GM21390 (cell line): ENCODE results near the gene ZNF785.
A peak's percentile ranks its signal among the peaks of the same experiment; 100 is the strongest.
"Not testable (repeated sequence)": the region's sequence is repeated elsewhere in the genome, so short reads cannot be mapped to it uniquely, and the experiment has no call there.

ENCODE experiments used
- ATAC-seq: cut with Tn5 transposase; IDR thresholded peaks from one replicate; pipeline ENCODE4 v1.9.1; 2021; ENCODE audit not compliant: unreplicated experiment

The ZNF785 gene

GRCh38 chr16:30585400-30586191 lies at the start of gene ZNF785:
ZNF785 (minus strand) TSS chr16:30585697; CDS start chr16:30585611, 86 bp downstream.
- peak; percentile 84 for ATAC-seq

GRCh38 chr16:30633526-30633925 lies 48.0 kb upstream of the ZNF785 start:
- ATAC-seq: no peak

- not testable (repeated sequence) for ATAC-seq
These were observed 47.0 kb upstream of the ZNF785 start for GRCh38 chr16:30632454-30632853.

GRCh38 chr16:30628628-30629540 lies 43.4 kb upstream of the ZNF785 start:
- ATAC-seq: no peak

- no peak for ATAC-seq
These were observed 40.7 kb upstream of the ZNF785 start for GRCh38 chr16:30626236-30626635.

- no peak for ATAC-seq
These were observed 38.2 kb upstream of the ZNF785 start for GRCh38 chr16:30623536-30624283.

GRCh38 chr16:30622455-30623032 lies 37.0 kb upstream of the ZNF785 start:
- ATAC-seq: no peak

GRCh38 chr16:30621765-30622164 lies 36.3 kb upstream of the ZNF785 start:
- ATAC-seq: no peak

GRCh38 chr16:30620169-30620568 lies 34.7 kb upstream of the ZNF785 start:
- no peak for ATAC-seq

GRCh38 chr16:30619638-30620037 lies 34.1 kb upstream of the ZNF785 start:
- ATAC-seq: no peak

GRCh38 chr16:30619202-30619601 lies 33.7 kb upstream of the ZNF785 start:
- ATAC-seq: no peak

- ATAC-seq: no peak
These were observed 30.0 kb upstream of the ZNF785 start for GRCh38 chr16:30615358-30616091.

- peak; percentile 89 for ATAC-seq
These were observed 24.7 kb upstream of the ZNF785 start, which contains the start of gene ZNF689 for GRCh38 chr16:30609926-30610839. ZNF689 (minus strand) TSS chr16:30610389; CDS start chr16:30610041, 348 bp downstream.

- ATAC-seq: peak; percentile 20
These were observed 23.8 kb upstream of the ZNF785 start for GRCh38 chr16:30609002-30609925.

GRCh38 chr16:30606004-30606403 lies 20.5 kb upstream of the ZNF785 start:
- ATAC-seq: no peak

- ATAC-seq: no peak
These were observed 19.7 kb upstream of the ZNF785 start for GRCh38 chr16:30605158-30605557.

- ATAC-seq: no peak
These were observed 18.9 kb upstream of the ZNF785 start for GRCh38 chr16:30604316-30604947.
